H1 (cell line): ENCODE measurements around the gene SFR1. TPM values are rescaled to one million over a fixed set of nuclear protein-coding genes. Genes with fewer than 3 reads are reported as not detected.

Experiments
- EGR1 ChIP-seq: IDR thresholded peaks from 2 replicates; pipeline ENCODE4 v1.6.1; 2011; ENCODE audit warnings: low read depth, low read length, borderline replicate concordance
- HDAC2 ChIP-seq, 2 experiments: fragments of 300-600 bp in 1 of 2; sonication (generic) in 1 of 2; IDR thresholded peaks; 2 replicates each; pipeline ENCODE4 v1.6.1; 2011 to 2012; ENCODE audit warnings: low read depth in 2 of 2, low read length in 2 of 2, mild to moderate bottlenecking in 2 of 2, moderate library complexity in 2 of 2, borderline replicate concordance in 1 of 2, inconsistent platforms in 1 of 2
- HDAC6 ChIP-seq: IDR thresholded peaks from one replicate; pipeline ENCODE4 v1.7.1; 2012; ENCODE audit warnings: low read depth, mild to moderate bottlenecking, inconsistent platforms, low read length, moderate library complexity
- NANOG ChIP-seq: IDR thresholded peaks from 2 replicates; pipeline ENCODE4 v1.6.1; 2011; ENCODE audit warnings: low read length, low read depth, mild to moderate bottlenecking, inconsistent platforms; ENCODE audit not compliant: insufficient read depth, poor library complexity, severe bottlenecking
- SP1 ChIP-seq: IDR thresholded peaks from 2 replicates; pipeline ENCODE4 v1.6.1; 2011; ENCODE audit warnings: low read depth, low read length
- ZNF274 ChIP-seq: IDR thresholded peaks from 2 replicates; pipeline ENCODE4 v1.7.0; 2012; ENCODE audit warnings: low read length, borderline replicate concordance; ENCODE audit errors: extremely low read depth
- polyA plus RNA-seq, 7 experiments: library from polyadenylated mRNA; depleted of rRNA in 3 of 7; stranded (reverse) in 5 of 7; unstranded in 2 of 7; fragments of >200 nt in 5 of 7; fragments of 200-250 nt in 2 of 7; gene quantifications; 1 replicate in 5 of 7; 2 replicates in 1 of 7; 4 replicates in 1 of 7; pipeline versions ENCODE4 v1.2.1 to v1.2.3, GENCODE V29; 2011 to 2013; ENCODE audit warnings: missing spikeins in 2 of 7, mixed read lengths in 2 of 7
- total RNA-seq: library from RNA; stranded (reverse); fragmentation: NEBNext Ultra II Directional; extraction: Animal tissue kit (Norgen Biotek cat#: 25700); gene quantifications from 2 replicates; pipeline ENCODE4 v1.2.1, GENCODE V29; 2021
- TF ChIP-seq, protein P1 (sequence below), 3 experiments: IDR thresholded peaks; 1 replicate in 2 of 3; 2 replicates in 1 of 3; pipeline versions ENCODE4 v1.5.1 to v1.6.1; 2011; ENCODE audit warnings: low read length in 3 of 3, mild to moderate bottlenecking in 3 of 3, inconsistent platforms in 2 of 3, low read depth in 1 of 3, moderate library complexity in 1 of 3; ENCODE audit not compliant: insufficient read depth in 1 of 3; ENCODE audit errors: control extremely low read depth in 1 of 3

SFR1 gene
- total and polyA plus RNA-seq, 2 of the 8 experiments (the other 6 are each of a cell fraction or from before 2014, with no cell fraction given): 3.4 to 7.7 TPM

DNA sequence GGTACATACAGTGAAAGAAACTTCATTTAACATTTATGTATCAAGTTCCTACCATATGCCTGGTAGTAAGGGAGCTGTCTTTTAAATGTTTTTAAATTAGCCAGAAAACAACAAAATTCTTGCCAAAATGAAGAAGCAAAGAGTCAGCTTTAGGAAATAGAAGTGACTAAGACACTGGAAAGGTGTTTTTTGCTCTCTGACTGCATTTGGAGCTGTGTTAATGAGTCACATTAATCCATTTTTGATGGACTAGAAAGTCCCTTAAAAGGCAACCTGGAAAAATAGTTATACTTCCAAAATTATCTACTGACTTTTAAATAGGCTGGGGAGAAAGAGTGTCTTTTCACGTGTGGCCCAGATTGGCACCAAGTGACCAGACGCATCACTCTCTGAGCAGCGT is 32.4 kb upstream of the SFR1 start (continued):
- TF ChIP-seq, protein P1, sequence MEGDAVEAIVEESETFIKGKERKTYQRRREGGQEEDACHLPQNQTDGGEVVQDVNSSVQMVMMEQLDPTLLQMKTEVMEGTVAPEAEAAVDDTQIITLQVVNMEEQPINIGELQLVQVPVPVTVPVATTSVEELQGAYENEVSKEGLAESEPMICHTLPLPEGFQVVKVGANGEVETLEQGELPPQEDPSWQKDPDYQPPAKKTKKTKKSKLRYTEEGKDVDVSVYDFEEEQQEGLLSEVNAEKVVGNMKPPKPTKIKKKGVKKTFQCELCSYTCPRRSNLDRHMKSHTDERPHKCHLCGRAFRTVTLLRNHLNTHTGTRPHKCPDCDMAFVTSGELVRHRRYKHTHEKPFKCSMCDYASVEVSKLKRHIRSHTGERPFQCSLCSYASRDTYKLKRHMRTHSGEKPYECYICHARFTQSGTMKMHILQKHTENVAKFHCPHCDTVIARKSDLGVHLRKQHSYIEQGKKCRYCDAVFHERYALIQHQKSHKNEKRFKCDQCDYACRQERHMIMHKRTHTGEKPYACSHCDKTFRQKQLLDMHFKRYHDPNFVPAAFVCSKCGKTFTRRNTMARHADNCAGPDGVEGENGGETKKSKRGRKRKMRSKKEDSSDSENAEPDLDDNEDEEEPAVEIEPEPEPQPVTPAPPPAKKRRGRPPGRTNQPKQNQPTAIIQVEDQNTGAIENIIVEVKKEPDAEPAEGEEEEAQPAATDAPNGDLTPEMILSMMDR (IDR thresholded peaks at IDR 0.05; ENCODE audit: control extremely low read depth in 1 of 3, insufficient read depth in 1 of 3, low read depth in 1 of 3, low read length in 3 of 3): no peak
- TF ChIP-seq HDAC2 (IDR thresholded peaks at IDR 0.05; ENCODE audit: borderline replicate concordance in 1 of 2, low read depth in 2 of 2, low read length in 2 of 2) (no peak), SP1 (no peak), HDAC6 (no peak), NANOG (no peak), ZNF274 (no peak), EGR1 (no peak)
